B cell (primary cell): ENCODE results near the gene TRDN. TPM values are rescaled to one million over a fixed set of nuclear protein-coding genes. Genes with fewer than 3 reads are reported as not detected.

Source experiments
- ATAC-seq: fragments of 200-7000 bp; cut with Tn5 transposase; one replicate; pipeline ENCODE4 v1.10.0; 2021; ENCODE audit warnings: low read depth, mild to moderate bottlenecking, moderate number of reproducible peaks, moderate library complexity
- CTCF ChIA-PET: fragments of 350-600 bp; sonication (Branson Sonifier 250); formaldehyde crosslinking; loops from one replicate; lab custom pipeline; 2021; ENCODE audit warnings: antibody characterized with exemption, inconsistent platforms; lab: Charles Lee
- POLR2A ChIA-PET: fragments of 350-600 bp; sonication (Branson Sonifier 250); formaldehyde crosslinking; loops from one replicate; lab custom pipeline; 2021; ENCODE audit warnings: antibody characterized with exemption; lab: Charles Lee
- DNase-seq: peaks from one replicate; pipeline ENCODE4 v3.0.0; 2013
- H2AFZ ChIP-seq: 2 replicates; pipeline ENCODE4 v1.6.1; 2012; ENCODE audit warnings: mild to moderate bottlenecking, low read depth, low read length; ENCODE audit not compliant: insufficient read depth, poor library complexity, severe bottlenecking
- H3K27ac ChIP-seq, 2 donors: 1 replicate in 1 of 2; 2 replicates in 1 of 2; pipeline ENCODE4 v1.5.1; 2012 to 2013; ENCODE audit warnings: low read length in 2 of 2, mild to moderate bottlenecking in 2 of 2, moderate library complexity in 1 of 2
- H3K27me3 ChIP-seq, 4 experiments: fragments of 200-600 bp in 1 of 4; sonication (generic) in 1 of 4; replicated peaks in 1 of 4; 1 replicate in 2 of 4; 2 replicates in 2 of 4; pipeline versions ENCODE4 v1.6.1 to v1.7.0; 2013 to 2016; ENCODE audit warnings: low read length in 3 of 4, mild to moderate bottlenecking in 2 of 4, mixed read lengths in 1 of 4, moderate library complexity in 1 of 4; ENCODE audit not compliant: insufficient read depth in 4 of 4, control insufficient read depth in 3 of 4; ENCODE audit errors: control extremely low read depth in 1 of 4
- H3K36me3 ChIP-seq, 2 experiments: replicated peaks in 1 of 2; 1 replicate in 1 of 2; 2 replicates in 1 of 2; pipeline versions ENCODE4 v1.6.1 to v1.7.1; 2013; ENCODE audit warnings: low read length in 1 of 2; ENCODE audit not compliant: insufficient read depth in 2 of 2, control insufficient read depth in 1 of 2; ENCODE audit errors: control extremely low read depth in 1 of 2, extremely low read depth in 1 of 2
- H3K4me1 ChIP-seq, 2 donors: fragments of 200-600 bp in 1 of 2; sonication (generic) in 1 of 2; 1 replicate in 1 of 2; 2 replicates in 1 of 2; pipeline versions ENCODE4 v1.5.1 to v1.6.1; 2013 to 2017; ENCODE audit warnings: low read length in 2 of 2; ENCODE audit not compliant: control insufficient read depth in 2 of 2, insufficient read depth in 2 of 2
- H3K4me2 ChIP-seq: replicated peaks from 2 replicates; pipeline ENCODE3; 2012; ENCODE audit warnings: mild to moderate bottlenecking, low read depth, low read length; ENCODE audit not compliant: poor library complexity, severe bottlenecking
- H3K4me3 ChIP-seq, 5 experiments: fragments of 200-600 bp in 1 of 5; sonication (generic) in 1 of 5; 1 replicate in 3 of 5; 2 replicates in 2 of 5; pipeline versions ENCODE4 v1.5.1 to v1.7.0; 2011 to 2016; ENCODE audit warnings: low read length in 4 of 5, mild to moderate bottlenecking in 4 of 5, low read depth in 2 of 5, control low read depth in 1 of 5, moderate library complexity in 1 of 5; ENCODE audit not compliant: insufficient read depth in 1 of 5; ENCODE audit errors: control extremely low read depth in 1 of 5, extremely low read depth in 1 of 5
- H3K79me2 ChIP-seq: fragments of 200-600 bp; sonication (generic); one replicate; pipeline ENCODE4 v1.6.0; 2016; ENCODE audit warnings: low read length; ENCODE audit not compliant: control insufficient read depth, insufficient read depth
- H3K9ac ChIP-seq: fragments of 200-600 bp; sonication (generic); 2 replicates; pipeline ENCODE4 v1.6.1; 2017; ENCODE audit warnings: mild to moderate bottlenecking, low read length, moderate library complexity
- H3K9me3 ChIP-seq, 3 donors: one replicate each; pipeline versions ENCODE4 v1.6.1 to v1.7.1; 2013; ENCODE audit warnings: low read length in 2 of 3; ENCODE audit not compliant: control insufficient read depth in 2 of 3, insufficient read depth in 1 of 3; ENCODE audit errors: control extremely low read depth in 1 of 3
- H4K20me1 ChIP-seq: 2 replicates; pipeline ENCODE4 v1.6.0; 2012; ENCODE audit warnings: mild to moderate bottlenecking, low read length; ENCODE audit not compliant: insufficient read depth, control insufficient read depth, poor library complexity, severe bottlenecking
- H3K27ac Mint-ChIP-seq: one replicate; pipeline ENCODE4 v1.8.0; 2021; ENCODE audit warnings: mixed read lengths
- H3K27me3 Mint-ChIP-seq: one replicate; pipeline ENCODE4 v1.8.0; 2021; ENCODE audit warnings: mixed read lengths
- H3K4me1 Mint-ChIP-seq: one replicate; pipeline ENCODE4 v1.8.0; 2021; ENCODE audit warnings: mixed read lengths
- H3K4me3 Mint-ChIP-seq: one replicate; pipeline ENCODE4 v1.8.0; 2021; ENCODE audit warnings: mixed read lengths
- H3K9me3 Mint-ChIP-seq: one replicate; pipeline ENCODE4 v1.8.0; 2022; ENCODE audit warnings: mixed read lengths; ENCODE audit not compliant: insufficient read depth
- EZH2 ChIP-seq: IDR thresholded peaks from 2 replicates; pipeline ENCODE4 v1.6.1; 2012; ENCODE audit warnings: borderline replicate concordance, low read depth, mild to moderate bottlenecking, moderate library complexity, low read length; ENCODE audit not compliant: insufficient read depth, poor library complexity, severe bottlenecking
- WGBS: methylation state at CpG from one replicate; pipeline ENCODE4 v1.1.5; 2013; ENCODE audit warnings: missing lambda C conversion rate; ENCODE audit not compliant: insufficient coverage; 5-methylcytosine and 5-hydroxymethylcytosine counted together
- intact Hi-C: fragments of 100-400 bp; cut with micrococcal nuclease; formaldehyde crosslinking; loops from one replicate; pipeline ENCODE4 v1.10.0; 2022
- polyA plus RNA-seq: library from polyadenylated mRNA; depleted of rRNA; stranded (reverse); fragments of >200 nt; gene quantifications from 2 replicates; pipeline ENCODE4 v1.2.3, GENCODE V29; 2012
- total RNA-seq, 2 donors: library from RNA; stranded (reverse); fragments of 120-200 nt in 1 of 2; gene quantifications; 1 replicate in 1 of 2; 2 replicates in 1 of 2; pipeline versions ENCODE4 v1.2.3 to v1.2.4, GENCODE V29; 2013 to 2022
- TF ChIP-seq, protein P1 (sequence below): fragments of 200-600 bp; IDR thresholded peaks from one replicate; pipeline ENCODE4 v1.8.0; 2022; ENCODE audit warnings: antibody characterized with exemption, mild to moderate bottlenecking

Gene TRDN
- total and polyA plus RNA-seq, 2 donors (not counting 1 experiment from before 2014, with no cell fraction given): not detected

DNA sequence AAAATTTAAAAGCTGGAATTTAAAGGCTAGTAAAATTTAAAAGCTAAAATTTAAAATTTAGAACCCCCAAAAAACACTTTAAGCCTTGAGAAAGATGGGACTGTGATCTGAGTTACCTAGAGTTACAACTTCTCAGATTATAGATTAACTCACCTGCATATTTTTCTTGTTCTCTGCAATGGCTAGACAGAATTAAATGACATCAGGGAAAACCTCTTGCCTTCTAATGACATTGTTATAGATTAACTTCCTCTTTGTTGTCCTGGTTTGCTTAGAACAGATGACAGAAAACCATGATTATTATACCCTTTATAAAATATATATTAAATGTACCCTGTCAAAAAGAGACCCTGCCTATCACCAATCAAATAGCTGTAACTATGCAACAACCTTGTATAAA is 56.4 kb downstream of the TRDN start:
- Histone ChIP-seq H4K20me1 (no peaks in the 10 kb centered on the region), H3K79me2 (no peaks in the 10 kb centered on the region), H3K27ac (no peak overlapping the region), H3K9ac (no peak overlapping the region), H3K27me3 (no peaks in the 10 kb centered on the region), H3K9me3 (no peaks in the 10 kb centered on the region), H3K36me3 (no peaks in the 10 kb centered on the region), H3K4me2 (no peak overlapping the region), H2AFZ (no peak overlapping the region), H3K4me3 (no peak overlapping the region), H3K4me1 (no peaks in the 10 kb centered on the region)
- H3K27me3 Mint-ChIP-seq: no peaks in the 10 kb centered on the region
- peaks cover 2% of the 10 kb centered on the region for H3K9me3 Mint-ChIP-seq
- no peak for ATAC-seq
- TF ChIP-seq, protein P1, sequence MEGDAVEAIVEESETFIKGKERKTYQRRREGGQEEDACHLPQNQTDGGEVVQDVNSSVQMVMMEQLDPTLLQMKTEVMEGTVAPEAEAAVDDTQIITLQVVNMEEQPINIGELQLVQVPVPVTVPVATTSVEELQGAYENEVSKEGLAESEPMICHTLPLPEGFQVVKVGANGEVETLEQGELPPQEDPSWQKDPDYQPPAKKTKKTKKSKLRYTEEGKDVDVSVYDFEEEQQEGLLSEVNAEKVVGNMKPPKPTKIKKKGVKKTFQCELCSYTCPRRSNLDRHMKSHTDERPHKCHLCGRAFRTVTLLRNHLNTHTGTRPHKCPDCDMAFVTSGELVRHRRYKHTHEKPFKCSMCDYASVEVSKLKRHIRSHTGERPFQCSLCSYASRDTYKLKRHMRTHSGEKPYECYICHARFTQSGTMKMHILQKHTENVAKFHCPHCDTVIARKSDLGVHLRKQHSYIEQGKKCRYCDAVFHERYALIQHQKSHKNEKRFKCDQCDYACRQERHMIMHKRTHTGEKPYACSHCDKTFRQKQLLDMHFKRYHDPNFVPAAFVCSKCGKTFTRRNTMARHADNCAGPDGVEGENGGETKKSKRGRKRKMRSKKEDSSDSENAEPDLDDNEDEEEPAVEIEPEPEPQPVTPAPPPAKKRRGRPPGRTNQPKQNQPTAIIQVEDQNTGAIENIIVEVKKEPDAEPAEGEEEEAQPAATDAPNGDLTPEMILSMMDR: no peak
- no peak for TF ChIP-seq EZH2
- no peaks in the 10 kb centered on the region for H3K4me1 Mint-ChIP-seq
- H3K27ac Mint-ChIP-seq: no peak overlapping the region
- intact Hi-C loops: no loop called here
- ChIA-PET CTCF (no interaction called here), POLR2A (no interaction called here)
- H3K4me3 Mint-ChIP-seq: no peak overlapping the region
- no peak for DNase-seq

DNA sequence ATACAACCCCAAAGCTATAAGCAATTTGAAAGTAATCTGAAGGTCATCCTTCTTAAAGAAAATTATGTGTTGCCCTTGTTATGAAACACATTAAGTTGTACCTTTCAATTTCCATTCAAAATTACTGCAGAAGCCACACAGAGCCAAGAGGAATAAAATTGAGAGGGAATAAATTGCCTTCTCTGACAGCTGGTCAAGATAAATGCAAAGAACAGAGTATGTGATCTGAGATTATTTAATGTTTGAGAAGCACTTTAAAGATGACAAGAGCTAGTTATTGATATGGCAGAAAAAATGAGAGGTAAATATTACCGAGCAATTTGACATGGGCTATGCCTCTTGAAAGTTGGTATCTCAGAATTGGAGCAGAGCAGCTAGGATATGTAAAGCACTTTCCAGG is 61.6 kb downstream of the TRDN start:
- CTCF ChIA-PET: no interaction called here
- no peak overlapping the region for H3K27ac ChIP-seq

More for the DNA sequence above, 61.6 kb downstream of the TRDN start:
- Mint-ChIP-seq H3K4me3 (no peak overlapping the region), H3K4me1 (no peaks in the 10 kb centered on the region), H3K27me3 (no peaks in the 10 kb centered on the region), H3K27ac (no peak overlapping the region), H3K9me3 (no peaks in the 10 kb centered on the region)
- ATAC-seq (no peak), DNase-seq (no peak)
- no peak overlapping the region for H3K9ac ChIP-seq
- no peaks in the 10 kb centered on the region for H4K20me1 ChIP-seq
- no peak overlapping the region for H2AFZ ChIP-seq
- no peaks in the 10 kb centered on the region for H3K79me2 ChIP-seq
- H3K4me2 ChIP-seq: no peak overlapping the region
- no peaks in the 10 kb centered on the region for H3K27me3 ChIP-seq
- no peak for TF ChIP-seq EZH2
- TF ChIP-seq, protein P1: no peak
- 100% methylated on average over 1 of the region's 1 CpG for WGBS
- H3K4me3 ChIP-seq: no peak overlapping the region
- intact Hi-C loops: no loop called here
- H3K4me1 ChIP-seq: no peaks in the 10 kb centered on the region
- no peaks in the 10 kb centered on the region for H3K36me3 ChIP-seq
- POLR2A ChIA-PET: no interaction called here
- H3K9me3 ChIP-seq: no peaks in the 10 kb centered on the region
